Measurements from ENCODE around the gene RNF150.

DNA sequence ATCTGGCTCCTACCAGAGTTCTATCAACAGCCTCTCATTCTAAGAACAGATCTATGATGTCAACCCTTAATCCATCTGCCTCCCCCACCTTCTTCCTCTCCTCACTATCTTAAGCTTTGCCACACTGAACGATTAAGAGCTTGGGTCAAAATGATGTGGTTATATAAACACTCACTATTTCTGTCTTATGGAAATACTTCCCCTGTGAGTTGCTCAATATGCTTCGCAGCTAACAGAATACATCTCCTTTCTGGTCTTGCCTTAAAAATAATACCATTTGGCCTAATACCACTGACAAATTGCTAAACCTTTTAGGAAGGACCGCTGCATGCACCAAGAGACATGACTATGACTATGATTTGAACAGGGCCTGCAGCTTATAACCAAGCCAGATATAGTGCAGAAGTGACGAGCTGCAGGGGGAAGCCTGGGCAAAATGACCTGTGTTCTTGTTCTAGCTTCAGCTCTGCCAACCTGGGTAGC is 130.9 kb downstream of the RNF150 start:
- TF ChIP-seq, protein P1, sequence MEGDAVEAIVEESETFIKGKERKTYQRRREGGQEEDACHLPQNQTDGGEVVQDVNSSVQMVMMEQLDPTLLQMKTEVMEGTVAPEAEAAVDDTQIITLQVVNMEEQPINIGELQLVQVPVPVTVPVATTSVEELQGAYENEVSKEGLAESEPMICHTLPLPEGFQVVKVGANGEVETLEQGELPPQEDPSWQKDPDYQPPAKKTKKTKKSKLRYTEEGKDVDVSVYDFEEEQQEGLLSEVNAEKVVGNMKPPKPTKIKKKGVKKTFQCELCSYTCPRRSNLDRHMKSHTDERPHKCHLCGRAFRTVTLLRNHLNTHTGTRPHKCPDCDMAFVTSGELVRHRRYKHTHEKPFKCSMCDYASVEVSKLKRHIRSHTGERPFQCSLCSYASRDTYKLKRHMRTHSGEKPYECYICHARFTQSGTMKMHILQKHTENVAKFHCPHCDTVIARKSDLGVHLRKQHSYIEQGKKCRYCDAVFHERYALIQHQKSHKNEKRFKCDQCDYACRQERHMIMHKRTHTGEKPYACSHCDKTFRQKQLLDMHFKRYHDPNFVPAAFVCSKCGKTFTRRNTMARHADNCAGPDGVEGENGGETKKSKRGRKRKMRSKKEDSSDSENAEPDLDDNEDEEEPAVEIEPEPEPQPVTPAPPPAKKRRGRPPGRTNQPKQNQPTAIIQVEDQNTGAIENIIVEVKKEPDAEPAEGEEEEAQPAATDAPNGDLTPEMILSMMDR (conservative IDR thresholded peaks at IDR 0.05; ENCODE audit: low read depth, low read length), result no peak
- TF ChIP-seq EZH2 (IDR thresholded peaks at IDR 0.05; ENCODE audit: borderline replicate concordance, low read depth, low read length, poor library complexity, severe bottlenecking), result no peak

All from A673 (cell line).